Measurements from ENCODE around the gene TYMP.

Gene TYMP

GRCh38 chr22:50485221-50486131, 44.3 kb downstream of the TYMP start:
- no peak for DNase-seq

DNA sequence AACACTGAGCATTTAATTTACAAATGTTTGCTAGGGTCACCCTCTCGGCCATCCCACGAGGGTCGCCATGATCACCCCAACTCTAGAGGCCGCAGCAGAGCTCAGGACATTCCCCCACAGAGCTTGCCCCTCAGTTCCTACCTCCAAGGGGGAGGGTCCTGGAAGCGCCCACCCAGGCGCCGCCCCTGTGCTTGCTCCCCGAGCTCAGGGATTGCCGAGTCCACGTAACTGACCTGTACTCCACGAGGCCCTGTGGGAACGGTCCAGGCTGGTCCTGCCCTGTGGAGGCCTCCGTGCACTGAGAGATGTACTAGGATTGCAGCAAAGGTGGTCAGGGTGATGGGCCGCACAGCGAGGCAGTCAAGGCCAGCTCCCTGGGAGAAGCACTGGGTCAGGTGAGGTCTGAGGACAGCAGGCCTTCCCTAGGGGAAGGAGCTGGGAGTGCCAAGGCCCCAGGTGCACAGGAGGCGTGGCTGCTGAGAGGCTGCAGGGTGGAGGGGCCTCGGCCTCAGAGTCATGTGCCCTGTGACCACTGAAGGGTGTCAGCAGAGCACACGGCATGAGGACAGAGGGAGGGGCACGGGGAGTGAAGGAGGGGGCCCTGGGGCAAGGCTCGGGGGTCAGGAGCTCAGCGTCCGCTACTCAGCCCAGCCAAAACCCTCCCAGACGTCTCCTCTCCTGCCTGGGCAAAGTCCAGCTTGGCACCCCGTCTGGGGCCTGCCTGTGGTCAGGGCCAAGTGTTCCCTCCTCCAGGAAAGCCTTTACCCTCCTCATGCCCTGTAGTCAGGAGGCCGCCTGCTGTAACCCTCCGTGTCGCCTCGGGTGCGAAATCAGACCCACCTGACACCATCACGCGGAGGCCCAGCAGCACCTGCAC, 45.6 kb downstream of the TYMP start:
- DNase-seq: no peak

DNA sequence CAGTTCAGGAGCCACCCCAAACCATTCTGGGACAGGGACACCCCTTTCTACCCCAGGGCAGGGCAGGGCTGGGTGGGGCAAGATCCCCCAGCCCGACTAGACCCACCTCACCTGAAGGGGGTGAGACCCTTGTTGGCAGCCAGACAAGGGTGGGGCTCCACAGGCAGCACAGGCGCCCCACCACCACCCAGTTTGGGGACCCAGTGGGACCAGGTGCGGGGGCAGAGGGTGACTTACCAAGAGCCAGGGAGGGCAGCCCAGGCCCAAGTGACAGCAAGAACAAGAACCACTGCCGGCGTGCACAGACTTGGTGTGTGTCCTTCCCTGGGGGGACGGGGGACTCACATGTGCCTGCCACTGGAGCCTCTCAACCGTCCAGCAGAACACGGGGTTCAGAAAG, 46.3 kb downstream of the TYMP start:
- DNase-seq: no peak

- no peak for DNase-seq
Observed at GRCh38 chr22:50483106-50483505, 46.7 kb downstream of the TYMP start.

DNA sequence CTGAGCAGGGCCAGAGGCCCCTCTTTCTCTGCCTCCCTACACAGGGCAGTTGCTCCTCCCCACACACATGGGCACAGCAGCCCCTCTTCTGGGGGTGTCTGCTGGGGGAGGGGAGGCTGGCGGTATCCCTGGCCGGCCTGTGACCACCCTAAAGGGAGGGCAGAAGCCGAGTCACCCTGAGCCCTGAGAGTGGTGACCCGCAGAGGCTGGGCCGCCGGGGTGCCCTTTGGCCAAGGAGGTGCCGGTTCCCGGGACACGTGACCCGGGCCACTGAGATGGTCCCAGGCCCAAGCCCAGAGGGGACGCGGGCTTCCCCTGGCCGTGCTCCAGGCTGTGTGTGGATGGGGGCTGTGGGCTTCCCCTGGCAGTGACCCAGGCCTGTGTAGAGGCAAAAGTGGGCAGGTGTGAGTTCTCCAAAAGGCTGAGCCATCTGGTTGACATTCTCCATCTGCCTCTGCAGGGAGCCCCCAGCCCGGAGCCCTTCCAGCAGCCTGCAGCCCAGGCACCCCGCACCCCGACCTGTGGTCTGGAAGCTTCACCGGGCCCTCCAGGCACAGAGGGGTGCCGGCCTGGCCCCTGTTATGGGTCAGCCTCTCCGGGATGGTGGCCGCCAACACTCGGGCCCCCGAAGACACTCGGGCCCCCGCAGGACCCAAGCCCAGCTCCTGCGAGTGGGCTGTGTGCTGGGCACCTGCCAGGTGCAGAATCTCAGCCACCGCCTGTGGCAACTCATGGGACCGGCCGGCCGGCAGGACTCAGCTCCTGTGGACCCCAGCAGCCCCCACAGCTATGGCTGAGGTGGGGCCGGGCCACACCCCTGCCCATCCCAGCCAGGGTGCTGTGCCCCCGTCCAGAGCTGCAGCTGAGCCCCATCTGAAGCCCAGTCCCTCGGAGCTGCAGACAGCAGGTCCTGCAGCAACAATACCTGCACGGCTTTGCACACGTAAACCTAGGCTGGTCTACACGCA, 47.4 kb downstream of the TYMP start:
- no peak for DNase-seq

DNA sequence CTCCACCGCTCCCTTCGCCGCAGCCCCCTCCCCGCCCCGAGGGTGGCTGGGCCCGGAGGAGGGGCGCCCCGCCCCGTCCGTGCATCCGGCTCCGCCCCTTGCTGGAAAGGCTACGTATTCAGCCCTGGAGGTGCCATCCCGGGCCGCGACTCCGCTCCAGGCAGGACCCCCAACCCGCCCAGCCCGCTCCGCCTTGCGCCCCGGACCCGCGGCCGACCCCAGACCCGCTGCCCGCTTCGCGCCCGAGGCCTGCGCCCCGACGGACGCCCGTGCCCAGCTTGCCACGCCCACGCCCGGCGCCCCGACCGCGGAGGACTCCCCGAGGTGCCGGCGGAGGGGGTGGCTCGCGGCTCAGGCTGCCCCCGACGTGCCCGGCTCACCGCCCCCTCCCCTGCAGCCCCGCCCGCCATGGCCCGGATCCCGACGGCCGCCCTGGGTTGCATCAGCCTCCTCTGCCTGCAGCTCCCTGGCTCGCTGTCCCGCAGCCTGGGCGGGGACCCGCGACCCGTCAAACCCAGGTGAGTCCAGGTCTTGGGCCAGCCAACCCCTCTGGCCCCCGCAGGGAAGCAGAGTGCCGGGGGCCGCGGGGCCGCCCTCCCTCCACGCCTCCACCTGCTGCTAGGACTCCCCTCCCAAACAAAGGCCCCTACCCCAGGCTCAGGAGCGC, 48.2 kb downstream of the TYMP start, which contains the start of gene ADM2:
TSS of gene ADM2 (plus strand) at position 104 of the 667 bp plus-strand sequence. CDS start at position 409, 305 bp downstream.
- no peak for DNase-seq

- no peak for DNase-seq
Observed at GRCh38 chr22:50481045-50481439, 48.8 kb downstream of the TYMP start.

DNA sequence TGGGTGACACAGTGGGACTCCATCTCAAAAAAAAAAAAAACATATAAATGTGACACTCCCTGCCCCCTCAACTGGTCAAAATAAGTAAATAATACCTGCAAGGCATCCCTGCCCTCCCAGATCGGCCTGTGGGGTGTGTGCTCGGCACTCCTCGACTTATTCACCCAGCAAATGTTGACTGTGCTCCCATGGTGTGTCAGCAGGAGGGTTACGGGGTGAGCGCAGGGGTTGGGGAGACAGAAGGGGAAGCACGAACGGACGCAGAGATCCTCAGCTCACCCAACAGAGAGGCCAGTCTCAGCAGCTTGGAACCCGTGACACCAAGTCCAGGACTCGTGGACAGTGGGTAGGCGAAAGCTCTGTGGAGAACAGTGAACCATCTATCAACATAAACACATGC, 50.1 kb downstream of the TYMP start:
- DNase-seq: no peak

GRCh38 chr22:50477923-50478322, 51.9 kb downstream of the TYMP start:
- no peak for DNase-seq

GRCh38 chr22:50476868-50477267, 52.9 kb downstream of the TYMP start:
- DNase-seq: no peak

Data from anterior cingulate cortex (tissue), 58 donors.